ENCODE data around the gene ALPK3. TPM values are rescaled to one million over a fixed set of nuclear protein-coding genes. Genes with fewer than 3 reads are reported as not detected.

The ALPK3 gene
- total RNA-seq, 1 donor from 2014 or later = 190 TPM

DNA sequence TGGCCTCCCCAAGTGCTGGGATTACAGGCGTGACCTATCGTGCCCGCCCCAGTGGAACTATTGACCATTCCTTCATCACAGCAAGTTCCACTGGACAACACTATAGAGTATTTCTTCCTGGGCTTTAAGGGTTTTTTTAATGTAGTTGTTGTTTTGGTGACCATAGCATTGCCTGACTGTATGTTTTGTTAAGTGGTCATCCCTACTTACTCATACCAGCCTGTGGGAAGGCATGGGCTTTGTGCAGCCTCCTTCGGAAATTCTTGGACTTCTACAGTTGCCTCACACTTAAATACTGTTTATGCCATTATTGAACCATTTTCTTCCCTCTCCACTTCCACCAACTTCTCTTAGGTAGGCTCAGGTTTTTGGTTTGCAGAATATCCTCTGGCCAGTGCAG, 19.9 kb upstream of the ALPK3 start:
- no peak for DNase-seq (ENCODE audit: low read depth)

DNA sequence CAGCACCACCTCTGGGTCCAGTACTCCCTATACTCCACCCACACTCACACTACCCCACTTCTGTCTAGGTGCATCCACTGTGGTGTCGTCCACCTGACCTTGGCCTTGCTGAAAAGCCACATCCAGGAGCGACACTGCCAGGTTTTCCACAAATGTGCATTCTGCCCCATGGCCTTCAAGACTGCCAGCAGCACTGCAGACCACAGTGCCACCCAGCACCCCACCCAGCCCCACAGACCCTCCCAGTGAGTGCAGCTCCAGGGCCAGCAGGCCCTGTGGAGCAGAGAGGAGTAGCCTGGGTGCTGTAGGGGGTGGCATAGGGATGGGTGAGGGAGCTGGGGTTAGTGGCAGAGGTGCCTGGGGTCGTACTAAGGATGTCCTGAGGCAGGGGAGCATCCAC, 19.4 kb upstream of the ALPK3 start:
- no peak for DNase-seq (ENCODE audit: low read depth)

DNA sequence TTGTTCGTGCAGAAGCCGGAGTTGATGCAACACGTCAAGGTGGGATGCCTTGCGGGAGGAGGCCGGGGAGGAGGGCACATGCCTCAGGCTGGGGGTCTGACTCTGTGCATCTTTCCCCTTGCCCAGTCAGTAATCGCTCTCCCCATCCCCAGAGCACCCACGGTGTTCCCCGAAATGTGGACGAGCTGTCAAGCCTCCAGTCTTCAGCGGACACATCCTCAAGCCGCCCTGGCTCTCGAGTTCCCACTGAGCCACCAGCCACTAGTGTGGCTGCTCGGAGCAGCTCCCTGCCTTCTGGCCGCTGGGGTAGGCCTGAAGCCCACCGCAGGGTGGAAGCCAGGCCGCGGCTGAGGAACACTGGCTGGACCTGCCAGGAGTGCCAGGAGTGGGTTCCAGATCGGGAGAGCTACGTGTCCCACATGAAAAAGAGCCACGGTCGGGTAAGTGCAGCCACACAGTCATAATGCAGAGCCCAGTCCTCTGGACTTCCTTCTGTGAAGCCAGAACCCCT, 18.7 kb upstream of the ALPK3 start:
- DNase-seq (ENCODE audit: low read depth) = no peak

DNA sequence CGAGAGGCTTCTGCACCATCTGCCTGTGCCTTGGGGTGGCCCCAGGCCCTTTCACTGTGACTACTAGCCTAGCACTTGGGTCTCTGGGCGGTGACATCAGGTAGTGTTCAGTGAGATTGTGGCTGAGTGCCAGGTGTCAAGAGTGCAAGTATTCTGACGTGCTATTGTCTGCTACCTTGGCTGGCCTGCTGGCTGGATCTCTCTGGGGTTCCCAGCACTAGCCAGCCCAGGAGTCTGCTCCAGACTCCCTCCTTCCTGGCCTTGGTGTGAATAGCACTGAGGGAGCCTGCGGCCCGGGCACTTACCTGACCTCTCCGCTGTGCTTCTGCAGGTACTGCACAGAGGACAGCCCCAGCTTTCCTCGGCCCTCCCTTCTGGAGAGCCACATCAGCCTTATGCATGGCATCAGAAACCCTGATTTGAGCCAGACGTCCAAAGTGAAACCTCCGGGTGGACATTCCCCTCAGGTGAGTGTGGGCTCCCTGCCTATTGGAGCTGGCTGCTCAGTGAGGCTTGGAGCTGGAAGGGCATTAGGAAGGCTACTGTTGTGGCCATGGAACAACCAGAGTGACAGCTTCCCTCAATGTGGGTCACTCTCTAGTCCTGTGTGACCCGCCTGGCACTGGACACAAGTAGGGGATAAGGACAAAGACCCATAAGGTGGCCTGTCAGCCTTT, 17.5 kb upstream of the ALPK3 start:
- no peak for DNase-seq (ENCODE audit: low read depth)

DNA sequence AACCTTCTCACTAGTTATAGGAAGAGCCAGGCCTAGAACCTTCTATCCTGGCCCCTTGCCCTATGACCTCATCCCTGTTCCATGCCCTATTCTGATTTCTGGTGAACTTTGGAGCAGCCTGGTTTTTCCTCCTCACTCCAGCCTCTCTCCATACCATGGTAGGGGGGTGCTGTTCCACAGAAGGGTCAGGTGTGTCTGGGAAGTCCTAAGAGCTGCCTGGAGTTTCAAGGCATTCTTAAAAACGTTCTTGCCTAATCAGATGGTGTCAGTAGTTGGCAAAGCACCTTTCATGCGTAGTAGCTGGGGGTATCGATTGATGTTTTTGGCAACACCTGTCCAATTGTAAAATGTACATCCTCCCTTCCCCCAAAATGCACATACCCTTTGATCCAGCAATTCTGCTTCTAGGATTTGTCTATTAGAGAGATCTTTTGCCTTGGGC, 16.8 kb upstream of the ALPK3 start:
- DNase-seq (ENCODE audit: low read depth) = no peak

DNA sequence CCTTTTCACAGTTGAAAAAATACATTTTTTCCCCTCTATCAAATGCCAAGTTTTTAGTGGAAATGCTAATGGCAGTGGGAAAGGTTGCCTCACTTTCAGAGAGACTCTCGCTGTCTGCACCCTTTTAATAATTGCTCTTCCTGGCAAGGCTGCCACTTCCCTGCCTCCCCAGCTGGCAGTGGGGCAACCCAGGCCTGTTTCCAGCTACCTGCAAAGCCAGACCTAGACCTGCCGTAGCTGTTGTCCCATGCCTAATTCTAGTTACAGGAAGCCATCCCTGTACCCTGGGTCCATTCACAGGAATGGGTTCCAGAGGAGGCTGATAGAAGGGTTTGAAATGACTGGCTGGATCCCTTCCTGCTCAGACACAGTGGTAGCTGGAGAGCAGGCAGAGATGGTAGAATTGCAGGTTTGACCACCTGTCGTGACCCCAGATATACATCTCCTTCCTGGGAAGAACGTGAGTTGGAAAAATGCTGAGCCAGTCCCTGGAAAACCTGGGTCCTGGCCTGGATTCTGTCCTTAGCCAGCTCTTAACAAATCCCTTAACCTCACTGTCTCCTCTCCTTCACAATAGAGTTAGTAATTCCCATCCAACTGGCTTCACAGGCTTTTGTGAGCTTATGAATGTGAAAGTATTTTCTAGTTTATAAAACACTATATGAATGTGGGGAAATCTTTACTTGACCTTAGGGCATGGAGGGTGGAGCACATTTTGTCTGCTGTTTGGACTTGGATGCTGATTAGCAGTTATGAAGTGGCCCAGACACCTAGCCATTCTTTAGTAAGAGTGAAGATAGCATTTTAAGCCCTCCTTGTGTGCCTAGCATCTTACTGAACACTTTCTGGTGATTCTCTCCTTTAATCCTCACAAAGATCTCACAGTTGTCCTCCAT, 12.9 kb upstream of the ALPK3 start:
- no peak for DNase-seq (ENCODE audit: low read depth)

DNA sequence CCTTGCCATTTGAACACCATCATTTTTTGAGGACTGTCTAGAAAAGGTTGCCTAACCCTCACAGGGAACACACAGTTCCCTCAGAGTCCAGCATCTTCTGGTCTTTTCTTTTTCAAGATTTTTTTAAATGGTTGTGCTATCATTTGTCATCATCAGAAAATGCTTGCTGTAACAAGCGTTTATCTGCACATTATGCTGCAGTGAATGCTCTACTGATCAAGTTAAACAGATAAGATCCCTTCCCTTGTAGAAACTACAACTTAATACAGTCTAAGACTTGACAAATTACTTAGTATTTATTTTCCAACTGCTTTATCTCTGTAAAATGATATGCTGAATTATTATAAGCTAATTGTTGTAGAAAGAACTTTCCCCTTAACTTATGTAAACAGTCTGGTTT, 11.9 kb upstream of the ALPK3 start:
- DNase-seq (ENCODE audit: low read depth) = no peak

DNA sequence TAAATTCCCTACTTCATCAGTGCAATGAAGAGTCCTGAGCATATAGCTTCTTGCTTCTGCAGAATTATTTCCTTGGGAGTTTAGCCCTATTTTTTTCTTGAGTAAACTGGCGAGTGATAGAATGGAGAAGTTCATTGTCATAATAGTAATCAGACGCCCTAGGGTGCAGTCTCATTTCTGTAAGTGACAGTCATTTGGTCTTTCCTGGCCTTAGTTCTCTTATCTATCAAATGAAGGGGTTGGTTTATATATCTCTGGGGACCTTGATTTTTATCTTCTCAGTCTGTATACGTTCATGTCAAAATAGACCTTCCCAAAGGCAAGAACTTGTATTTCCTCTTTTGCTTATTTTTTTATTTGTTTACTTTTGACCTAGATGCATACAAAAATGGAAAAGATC, 9.9 kb upstream of the ALPK3 start:
- no peak for DNase-seq (ENCODE audit: low read depth)

DNA sequence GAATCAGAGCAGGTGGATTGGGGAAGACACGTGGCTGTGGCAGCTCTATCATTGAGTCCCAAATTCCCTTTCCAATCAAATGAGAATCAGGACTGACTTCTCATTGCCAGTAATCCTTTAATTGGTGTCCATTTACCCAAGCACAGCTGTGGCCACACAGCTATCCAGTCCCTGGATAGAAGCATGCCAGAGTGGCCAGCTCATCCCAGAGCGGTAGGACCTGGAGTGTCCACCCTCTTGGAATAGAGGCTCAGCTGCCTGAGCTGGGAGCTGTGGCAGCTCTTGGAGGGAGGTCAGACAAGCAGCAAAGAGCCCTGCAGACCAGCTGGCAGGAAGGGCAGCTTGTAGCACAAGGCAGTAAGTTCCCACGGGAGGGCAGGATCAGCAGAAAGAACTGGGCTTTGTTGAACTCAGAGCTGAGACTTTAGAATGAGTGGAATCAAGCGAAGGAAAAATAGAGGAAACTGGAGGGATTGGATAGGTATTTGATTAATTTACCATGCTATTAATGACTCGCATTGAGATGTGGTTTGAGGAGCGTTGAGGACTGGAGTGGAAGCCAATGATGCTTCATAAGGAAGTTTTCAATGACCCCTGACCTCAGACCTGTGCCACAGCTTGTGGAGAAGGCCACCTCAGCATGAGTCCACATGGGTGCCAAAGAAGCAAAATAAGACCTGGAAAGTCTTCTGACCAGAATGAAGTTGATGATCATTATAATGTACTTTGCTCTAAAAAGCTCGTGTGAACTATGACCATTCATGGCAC, 6.9 kb upstream of the ALPK3 start:
- DNase-seq (ENCODE audit: low read depth) = peak; percentile 99

DNA sequence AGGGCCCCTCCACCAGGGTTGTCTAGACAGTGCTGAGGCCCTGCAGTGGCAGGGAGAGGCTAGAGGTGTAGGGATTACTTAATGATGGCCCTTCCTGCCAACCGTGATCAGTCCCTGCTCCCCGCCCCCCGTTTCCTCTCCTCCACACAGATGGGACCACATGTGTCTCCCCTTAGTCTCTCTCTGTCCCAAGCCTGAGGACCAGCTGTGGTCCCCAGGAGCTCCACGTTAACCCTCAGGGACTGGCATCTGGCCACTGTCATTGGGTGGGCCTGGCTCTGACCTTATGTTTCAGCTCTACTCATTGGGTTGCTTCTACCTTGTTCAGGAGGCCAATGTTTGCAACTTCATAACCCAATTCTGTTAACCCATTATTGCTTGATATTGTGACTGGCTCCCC, 6.0 kb upstream of the ALPK3 start:
- no peak for DNase-seq (ENCODE audit: low read depth)

DNA sequence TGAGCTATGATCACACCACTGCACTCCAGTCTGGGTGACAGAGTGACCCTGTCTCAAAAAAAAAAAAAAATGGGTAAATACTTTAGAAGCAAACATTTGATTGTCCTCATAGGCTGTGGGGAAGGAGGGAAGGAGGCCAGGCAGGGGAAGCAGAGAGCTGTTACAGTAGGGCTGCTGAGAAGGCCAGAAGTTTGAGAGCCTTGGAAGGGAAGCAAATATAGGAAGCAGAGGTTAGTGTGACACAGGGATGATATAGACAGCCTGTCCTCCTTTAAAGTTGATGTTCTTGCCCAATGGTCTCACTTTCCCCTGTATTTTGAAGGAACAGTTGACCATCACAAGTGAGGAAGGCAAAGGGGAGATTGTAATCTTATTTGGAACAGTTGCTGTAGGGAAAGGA, 5.3 kb upstream of the ALPK3 start:
- DNase-seq (ENCODE audit: low read depth) = no peak

DNA sequence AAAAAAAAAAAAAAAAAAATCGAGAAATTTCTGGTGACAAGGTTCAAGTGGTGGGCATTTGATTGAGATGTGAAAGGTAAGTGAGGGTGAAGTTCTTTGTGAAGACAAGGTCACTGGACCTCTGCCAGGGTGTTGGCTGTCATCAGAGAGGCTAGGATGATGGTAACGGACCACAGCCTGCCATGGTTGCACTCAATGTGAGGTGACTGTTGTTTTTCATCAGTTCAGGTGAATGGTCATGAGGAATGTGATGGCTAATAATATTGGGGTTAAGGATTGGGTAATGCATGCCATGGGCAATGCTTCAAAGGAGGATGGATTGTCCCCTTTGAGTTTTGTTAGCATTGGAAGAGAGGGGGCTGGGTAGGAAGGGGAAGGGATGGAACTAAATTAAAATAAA, 4.3 kb upstream of the ALPK3 start:
- no peak for DNase-seq (ENCODE audit: low read depth)

DNA sequence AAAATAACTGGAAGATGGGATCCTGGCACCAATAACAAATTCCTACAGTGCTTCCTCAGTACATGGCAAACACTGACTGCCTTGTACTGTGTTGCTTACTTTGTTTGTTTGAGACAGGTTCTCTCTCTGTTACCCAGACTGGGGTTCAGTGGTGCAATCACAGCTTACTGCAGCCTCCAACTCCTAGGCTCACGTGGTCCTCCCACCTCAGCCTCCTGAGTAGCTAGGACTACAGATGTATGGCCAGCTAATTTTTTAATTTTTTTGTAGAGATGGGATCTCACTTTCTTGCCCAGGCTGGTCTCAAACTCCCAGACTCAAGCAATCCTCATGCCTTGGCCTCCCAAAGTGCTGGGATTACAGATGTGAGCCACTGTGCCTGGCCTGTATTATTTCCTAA, 3.7 kb upstream of the ALPK3 start:
- no peak for DNase-seq (ENCODE audit: low read depth)

DNA sequence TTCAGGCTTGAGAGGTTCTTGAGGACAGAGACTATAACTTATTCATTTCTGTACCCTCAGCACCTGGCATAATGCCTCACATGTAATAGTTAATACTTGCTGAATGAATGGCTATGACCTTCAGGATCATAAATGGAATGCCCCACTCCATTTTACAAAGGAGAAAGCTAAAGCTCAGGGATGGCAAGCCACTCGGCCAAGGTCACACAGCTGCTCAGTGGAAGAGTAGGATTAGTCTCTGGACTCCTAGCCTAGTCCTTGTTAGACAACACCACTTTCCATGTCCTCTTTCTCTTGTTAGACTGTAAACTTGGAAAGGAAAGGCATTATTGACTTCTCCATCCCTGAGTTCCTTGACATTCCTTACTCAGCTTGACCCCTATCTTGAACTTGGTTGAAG, 3.2 kb upstream of the ALPK3 start:
- no peak for DNase-seq (ENCODE audit: low read depth)

DNA sequence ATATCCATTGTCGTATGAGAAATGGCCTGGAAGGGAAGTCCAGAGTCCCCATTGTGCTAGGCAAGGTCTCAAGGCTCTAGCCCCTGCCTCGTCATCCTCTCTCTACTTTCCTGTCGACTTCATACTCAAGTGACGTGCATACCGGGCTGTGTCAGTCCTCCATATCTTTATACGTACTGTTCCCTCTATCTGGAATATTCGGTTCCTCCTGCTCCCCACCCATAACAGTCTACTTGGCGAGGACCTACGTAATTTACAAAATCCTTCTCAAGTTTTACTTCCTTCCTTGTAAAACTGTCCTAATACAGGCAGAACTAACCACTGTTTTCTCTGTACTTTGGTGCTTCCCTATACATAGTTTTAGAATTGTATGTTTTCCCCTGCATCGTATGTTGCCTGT, 2.2 kb upstream of the ALPK3 start:
- no peak for DNase-seq (ENCODE audit: low read depth)

DNA sequence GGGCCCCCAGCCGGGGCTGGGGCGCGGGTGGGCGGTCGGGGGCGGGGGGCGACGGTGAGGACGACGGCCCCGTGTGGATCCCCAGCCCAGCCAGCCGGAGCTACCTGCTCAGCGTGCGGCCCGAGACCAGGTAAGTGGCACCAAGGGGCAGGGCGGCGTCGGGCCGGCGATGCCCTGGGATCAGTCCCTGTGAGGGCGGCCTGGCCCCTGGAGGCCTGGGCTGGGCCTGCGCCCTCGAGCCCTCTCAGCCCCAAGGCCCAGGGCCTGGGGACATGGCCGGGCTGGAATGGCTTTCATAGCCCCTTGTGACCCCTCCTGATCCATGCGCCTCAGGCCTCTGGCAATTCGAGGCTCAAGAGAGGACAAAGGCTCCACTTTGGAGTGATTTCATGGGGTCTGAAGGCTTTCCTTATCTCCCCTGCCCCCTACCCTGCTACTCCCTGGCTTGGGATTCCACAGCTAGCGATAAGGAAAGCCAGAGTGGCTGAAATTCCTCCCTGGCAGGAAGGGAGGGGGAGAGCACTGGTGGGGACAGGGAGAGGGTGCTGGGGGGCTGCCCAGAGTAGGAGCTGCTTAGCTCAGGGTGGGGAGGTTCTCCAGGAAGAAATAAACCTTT, 418 bp downstream of the ALPK3 start:
- peak; percentile 52 for DNase-seq (ENCODE audit: low read depth)

DNA sequence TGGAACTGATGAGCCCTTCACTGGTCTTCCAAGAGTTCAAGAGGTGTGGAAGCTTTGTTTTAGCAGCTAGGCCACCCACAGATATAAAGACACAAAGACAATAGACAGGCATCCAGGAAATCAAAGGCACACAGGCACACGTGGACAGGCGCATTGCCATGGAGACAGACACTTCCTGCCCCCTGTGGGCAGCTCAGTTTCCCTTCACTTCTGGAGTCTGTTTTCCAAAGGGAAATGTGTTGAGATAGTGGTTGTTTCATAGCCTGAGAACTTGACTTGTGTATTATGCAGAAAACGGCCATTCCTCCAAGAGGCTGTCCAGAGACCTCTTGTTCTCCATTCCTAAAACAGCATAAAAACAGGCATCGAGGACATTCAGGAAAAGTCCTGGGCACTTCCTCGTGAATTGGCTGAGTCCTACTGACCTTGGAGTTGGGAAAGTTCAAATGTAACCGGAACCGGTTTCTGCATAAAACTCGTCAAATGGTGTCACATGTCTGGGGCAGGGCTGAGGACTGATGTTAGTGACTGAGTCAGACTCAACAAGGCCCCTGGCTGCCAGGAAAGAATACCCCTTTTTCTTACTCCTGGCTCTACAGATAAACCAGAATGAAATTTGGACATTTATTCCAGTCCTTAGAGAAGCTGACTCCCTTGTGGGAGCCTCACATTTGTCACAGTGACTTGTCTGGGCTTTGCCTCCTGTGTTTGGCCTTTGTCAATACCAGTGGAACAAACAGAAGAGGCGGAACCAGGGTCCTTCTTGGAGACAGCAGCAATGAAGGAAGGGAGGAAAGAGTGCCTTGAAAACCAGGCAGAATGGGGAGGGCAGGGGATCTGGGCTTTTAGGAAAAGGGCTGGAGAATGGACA, 1.3 kb downstream of the ALPK3 start:
- DNase-seq (ENCODE audit: low read depth) = peak; percentile 82

DNA sequence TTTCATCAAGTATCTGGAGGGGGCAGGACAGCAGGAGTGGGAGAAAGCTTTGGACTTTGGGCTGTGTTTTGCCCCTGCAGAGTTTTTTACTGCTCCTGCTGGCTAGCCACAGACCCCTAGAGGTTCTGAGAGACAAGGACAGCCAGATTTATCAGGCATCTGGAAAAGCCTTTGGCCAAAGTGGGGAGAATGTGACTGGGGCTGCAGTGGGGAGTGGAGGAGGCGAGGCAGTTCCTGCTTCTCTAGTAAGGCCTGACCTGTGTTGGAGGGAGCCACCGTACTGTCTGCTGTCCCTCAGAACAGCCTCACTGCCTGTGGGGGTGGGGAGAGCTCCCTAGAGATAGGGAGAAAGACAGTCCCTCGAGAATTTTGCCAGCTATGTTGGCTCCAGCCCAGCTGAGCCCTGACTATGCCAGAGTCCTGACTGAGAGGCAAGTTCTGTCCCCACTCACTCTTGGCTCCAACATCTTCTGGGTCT, 2.2 kb downstream of the ALPK3 start:
- DNase-seq (ENCODE audit: low read depth) = peak; percentile 60

DNA sequence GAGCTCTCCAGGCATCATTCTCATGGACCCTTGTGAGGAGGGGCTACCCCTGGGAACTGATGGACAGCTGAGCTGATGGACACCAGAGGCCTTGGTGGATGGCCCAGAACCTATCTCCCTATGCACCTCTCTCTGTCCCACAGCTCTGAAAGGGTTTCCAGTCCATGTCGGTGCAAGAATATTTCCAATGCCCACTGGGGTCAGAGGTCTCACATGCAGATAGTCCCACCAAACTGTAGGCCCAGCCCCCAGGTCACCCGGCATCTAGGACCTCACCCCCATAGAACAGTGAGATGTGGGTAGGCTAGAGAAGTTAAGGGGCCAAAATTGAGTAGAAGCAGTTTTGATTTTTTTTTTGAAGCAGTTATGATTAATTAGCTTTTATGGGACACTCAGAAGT, 2.6 kb downstream of the ALPK3 start:
- no peak for DNase-seq (ENCODE audit: low read depth)

DNA sequence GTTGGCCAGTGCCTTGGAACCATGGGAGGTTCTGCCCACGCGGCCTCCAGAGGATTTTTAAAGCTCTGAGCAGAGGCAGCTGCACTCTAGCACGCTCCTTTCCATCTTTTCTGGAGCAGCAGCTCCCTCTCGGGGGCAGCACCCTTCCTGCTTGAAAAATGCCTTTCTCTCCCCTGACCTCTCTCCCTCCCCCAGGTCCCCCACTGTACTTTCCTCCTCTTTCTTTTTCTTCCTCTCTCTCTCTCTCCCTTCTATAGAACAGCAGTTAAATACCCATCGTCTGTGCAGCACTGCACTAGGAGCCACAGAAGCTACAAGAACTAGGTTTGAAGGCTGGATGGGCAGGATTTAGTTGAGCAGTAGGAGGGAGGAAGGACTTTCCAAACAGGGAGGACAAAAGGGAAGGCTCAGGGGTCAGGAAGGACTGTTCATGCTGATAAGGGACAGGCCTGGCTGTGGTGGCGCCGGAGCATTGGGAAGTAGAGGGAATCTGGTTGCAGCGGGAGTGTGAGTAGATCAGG, 4.4 kb downstream of the ALPK3 start:
- DNase-seq (ENCODE audit: low read depth) = peak; percentile 59

Data from myocyte (in vitro differentiated cells).